OCI-LY1 (cell line): ENCODE data around the gene ERN2.

Source experiments
- H2AFZ ChIP-seq: fragments of 200-600 bp; sonication (generic), shearing (Covaris generic); 2 replicates; pipeline ENCODE4 v1.6.0; 2014; ENCODE audit warnings: antibody characterized with exemption, mild to moderate bottlenecking, low read length
- H3F3A ChIP-seq: fragments of 200-600 bp; sonication (generic), shearing (Covaris generic); 2 replicates; pipeline ENCODE4 v1.6.0; 2014; ENCODE audit warnings: mild to moderate bottlenecking, antibody characterized with exemption, low read length, moderate library complexity; ENCODE audit not compliant: insufficient read depth
- H3K27ac ChIP-seq: fragments of 200-600 bp; sonication (generic); 2 replicates; pipeline ENCODE4 v1.5.1; 2014; ENCODE audit warnings: low read length, mixed run types, mild to moderate bottlenecking, low read depth; ENCODE audit not compliant: poor library complexity, severe bottlenecking
- H3K27me3 ChIP-seq: fragments of 200-600 bp; sonication (generic); 2 replicates; pipeline ENCODE4 v1.6.0; 2014; ENCODE audit warnings: antibody characterized with exemption, mild to moderate bottlenecking, low read length, moderate library complexity; ENCODE audit not compliant: insufficient read depth
- H3K36me3 ChIP-seq: fragments of 200-600 bp; sonication (generic); 2 replicates; pipeline ENCODE4 v1.6.1; 2014; ENCODE audit warnings: mild to moderate bottlenecking, antibody characterized with exemption, low read length, moderate library complexity, mixed read lengths; ENCODE audit not compliant: insufficient read depth
- H3K4me1 ChIP-seq: fragments of 200-600 bp; sonication (generic); 2 replicates; pipeline ENCODE4 v1.5.1; 2014; ENCODE audit warnings: mild to moderate bottlenecking, low read length, moderate library complexity; ENCODE audit not compliant: insufficient read depth, severe bottlenecking
- H3K4me2 ChIP-seq: fragments of 200-600 bp; sonication (generic), shearing (Covaris generic); 2 replicates; pipeline ENCODE4 v1.6.1; 2014; ENCODE audit warnings: low read length
- H3K4me3 ChIP-seq: fragments of 200-600 bp; sonication (generic); 2 replicates; pipeline ENCODE4 v1.5.1; 2014; ENCODE audit warnings: low read length, low read depth, mild to moderate bottlenecking, mixed read lengths; ENCODE audit not compliant: poor library complexity, severe bottlenecking
- H3K79me2 ChIP-seq: fragments of 200-600 bp; shearing (Covaris generic); 2 replicates; pipeline ENCODE4 v1.6.1; 2016; ENCODE audit warnings: mixed run types, low read length, mixed read lengths; ENCODE audit not compliant: insufficient read depth
- H3K9ac ChIP-seq: fragments of 200-600 bp; sonication (generic), shearing (Covaris generic); 2 replicates; pipeline ENCODE4 v1.6.1; 2014; ENCODE audit warnings: mild to moderate bottlenecking, low read length, mixed read lengths
- H3K9me2 ChIP-seq: fragments of 200-600 bp; sonication (generic), shearing (Covaris generic); 2 replicates; pipeline ENCODE4 v1.6.1; 2014; ENCODE audit warnings: low read depth, mild to moderate bottlenecking, low read length, mixed read lengths
- H3K9me3 ChIP-seq: fragments of 200-600 bp; shearing (Covaris generic); 2 replicates; pipeline ENCODE4 v1.6.1; 2014; ENCODE audit warnings: low read length, mixed read lengths
- H4K20me1 ChIP-seq: fragments of 200-600 bp; sonication (generic), shearing (Covaris generic); 2 replicates; pipeline ENCODE4 v1.6.0; 2016; ENCODE audit warnings: mild to moderate bottlenecking, low read length; ENCODE audit not compliant: insufficient read depth
- EZH2 ChIP-seq: fragments of 200-600 bp; sonication (generic), shearing (Covaris generic); IDR thresholded peaks from 2 replicates; pipeline ENCODE4 v1.8.0; 2017; ENCODE audit warnings: borderline replicate concordance, mixed run types, mild to moderate bottlenecking, antibody characterized with exemption, low read length, moderate library complexity, mixed read lengths
- TF ChIP-seq, protein P1 (sequence below): fragments of 200-600 bp; sonication (generic), shearing (Covaris generic); IDR thresholded peaks from 2 replicates; pipeline ENCODE4 v1.5.1; 2017; ENCODE audit warnings: mild to moderate bottlenecking, antibody characterized with exemption, low read length, moderate library complexity, mixed read lengths

ERN2 gene

GRCh38 chr16:23748630-23749029 lies 35.6 kb upstream of the ERN2 start:
- Histone ChIP-seq H3K4me2 (no peak overlapping the region), H3K27ac (no peak overlapping the region), H4K20me1 (no peaks in the 10 kb centered on the region), H3K36me3 (no peaks in the 10 kb centered on the region), H3K27me3 (no peaks in the 10 kb centered on the region), H3K9ac (no peak overlapping the region), H3K79me2 (no peaks in the 10 kb centered on the region), H3K4me1 (no peaks in the 10 kb centered on the region), H2AFZ (no peak overlapping the region), H3K9me2 (no peaks in the 10 kb centered on the region), H3K4me3 (no peak overlapping the region), H3K9me3 (no peaks in the 10 kb centered on the region), H3F3A (no peaks in the 10 kb centered on the region)
- TF ChIP-seq EZH2: no peak
- TF ChIP-seq, protein P1, sequence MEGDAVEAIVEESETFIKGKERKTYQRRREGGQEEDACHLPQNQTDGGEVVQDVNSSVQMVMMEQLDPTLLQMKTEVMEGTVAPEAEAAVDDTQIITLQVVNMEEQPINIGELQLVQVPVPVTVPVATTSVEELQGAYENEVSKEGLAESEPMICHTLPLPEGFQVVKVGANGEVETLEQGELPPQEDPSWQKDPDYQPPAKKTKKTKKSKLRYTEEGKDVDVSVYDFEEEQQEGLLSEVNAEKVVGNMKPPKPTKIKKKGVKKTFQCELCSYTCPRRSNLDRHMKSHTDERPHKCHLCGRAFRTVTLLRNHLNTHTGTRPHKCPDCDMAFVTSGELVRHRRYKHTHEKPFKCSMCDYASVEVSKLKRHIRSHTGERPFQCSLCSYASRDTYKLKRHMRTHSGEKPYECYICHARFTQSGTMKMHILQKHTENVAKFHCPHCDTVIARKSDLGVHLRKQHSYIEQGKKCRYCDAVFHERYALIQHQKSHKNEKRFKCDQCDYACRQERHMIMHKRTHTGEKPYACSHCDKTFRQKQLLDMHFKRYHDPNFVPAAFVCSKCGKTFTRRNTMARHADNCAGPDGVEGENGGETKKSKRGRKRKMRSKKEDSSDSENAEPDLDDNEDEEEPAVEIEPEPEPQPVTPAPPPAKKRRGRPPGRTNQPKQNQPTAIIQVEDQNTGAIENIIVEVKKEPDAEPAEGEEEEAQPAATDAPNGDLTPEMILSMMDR: no peak

GRCh38 chr16:23745263-23745662 lies 32.2 kb upstream of the ERN2 start:
- no peak overlapping the region for H3K4me3 ChIP-seq
- no peaks in the 10 kb centered on the region for H3K36me3 ChIP-seq
- TF ChIP-seq EZH2: no peak
- H3K27me3 ChIP-seq: no peaks in the 10 kb centered on the region
- no peak overlapping the region for H3K9ac ChIP-seq
- H3K9me3 ChIP-seq: no peaks in the 10 kb centered on the region
- no peaks in the 10 kb centered on the region for H3F3A ChIP-seq
- H3K4me1 ChIP-seq: no peaks in the 10 kb centered on the region
- H4K20me1 ChIP-seq: no peaks in the 10 kb centered on the region
- no peak overlapping the region for H2AFZ ChIP-seq
- H3K4me2 ChIP-seq: no peak overlapping the region
- no peaks in the 10 kb centered on the region for H3K9me2 ChIP-seq
- no peak overlapping the region for H3K27ac ChIP-seq
- no peaks in the 10 kb centered on the region for H3K79me2 ChIP-seq

DNA sequence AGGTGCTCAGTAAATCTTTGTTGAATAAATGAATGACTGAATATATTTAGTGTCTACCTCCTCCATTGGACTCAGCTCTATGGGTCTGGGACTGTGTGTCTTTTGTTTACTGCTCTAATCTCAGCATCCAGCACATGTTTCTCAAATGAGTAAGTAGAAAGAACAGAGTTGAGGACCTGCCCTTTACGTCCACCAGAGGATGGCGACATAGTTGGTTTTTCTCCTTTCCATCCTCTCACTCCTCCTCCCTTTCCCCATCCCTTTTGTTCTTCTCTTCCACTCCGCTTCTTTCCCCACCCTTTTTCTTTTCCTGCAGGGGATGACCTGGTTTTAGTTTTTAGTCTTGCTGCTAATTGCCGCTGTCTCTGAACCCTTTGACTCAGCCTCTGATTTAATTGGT lies 29.7 kb upstream of the ERN2 start:
- Histone ChIP-seq H3K9me3 (no peaks in the 10 kb centered on the region), H3K4me1 (no peaks in the 10 kb centered on the region), H3K27ac (no peak overlapping the region), H4K20me1 (no peaks in the 10 kb centered on the region), H3K27me3 (no peaks in the 10 kb centered on the region), H3K9ac (no peak overlapping the region), H3K4me2 (no peak overlapping the region), H3K9me2 (no peaks in the 10 kb centered on the region), H3K4me3 (no peak overlapping the region), H3K79me2 (no peaks in the 10 kb centered on the region), H2AFZ (no peak overlapping the region), H3K36me3 (no peaks in the 10 kb centered on the region), H3F3A (no peaks in the 10 kb centered on the region)
- TF ChIP-seq, protein P1: no peak; the same call in 1 of the 2 replicates
- no peak for TF ChIP-seq EZH2

- Histone ChIP-seq H3K36me3 (no peaks in the 10 kb centered on the region), H3K9me2 (no peaks in the 10 kb centered on the region), H3K27ac (no peak overlapping the region), H3K9me3 (no peaks in the 10 kb centered on the region), H3K79me2 (no peaks in the 10 kb centered on the region), H3K4me3 (no peak overlapping the region), H2AFZ (no peak overlapping the region), H3K4me2 (no peak overlapping the region), H3K4me1 (no peaks in the 10 kb centered on the region), H3K27me3 (no peaks in the 10 kb centered on the region), H3F3A (no peaks in the 10 kb centered on the region), H4K20me1 (no peaks in the 10 kb centered on the region), H3K9ac (no peak overlapping the region)
- no peak for TF ChIP-seq EZH2
- TF ChIP-seq, protein P1: no peak
Measured at GRCh38 chr16:23741675-23742303, 28.8 kb upstream of the ERN2 start.
